ENCODE results near the gene GCC1.

The GCC1 gene

DNA sequence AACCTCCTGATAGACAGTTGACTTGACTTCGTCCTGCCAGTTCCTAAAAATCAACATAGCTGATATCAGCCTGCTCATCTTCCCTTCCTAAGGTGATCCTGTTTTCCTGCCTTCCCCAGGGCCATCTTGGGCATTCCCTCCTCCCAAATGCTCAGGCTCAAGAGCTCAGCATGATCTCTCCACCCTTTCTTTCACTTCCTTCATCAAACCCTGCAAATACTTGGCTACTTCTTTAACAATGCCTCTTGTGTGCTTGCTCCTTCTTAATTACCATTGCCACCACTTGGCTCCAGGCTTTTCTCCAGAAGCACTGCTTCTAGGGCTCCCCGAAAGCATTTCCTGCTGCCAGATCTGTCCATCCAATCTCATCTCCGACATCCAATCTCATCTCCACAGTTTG is 15.5 kb upstream of the GCC1 start:
- H3K4me3 ChIP-seq (ENCODE audit: low read depth, low read length) = no peak overlapping the region
- TF ChIP-seq CTCF (IDR thresholded peaks at IDR 0.05; ENCODE audit: low read depth, low read length) = no peak

DNA sequence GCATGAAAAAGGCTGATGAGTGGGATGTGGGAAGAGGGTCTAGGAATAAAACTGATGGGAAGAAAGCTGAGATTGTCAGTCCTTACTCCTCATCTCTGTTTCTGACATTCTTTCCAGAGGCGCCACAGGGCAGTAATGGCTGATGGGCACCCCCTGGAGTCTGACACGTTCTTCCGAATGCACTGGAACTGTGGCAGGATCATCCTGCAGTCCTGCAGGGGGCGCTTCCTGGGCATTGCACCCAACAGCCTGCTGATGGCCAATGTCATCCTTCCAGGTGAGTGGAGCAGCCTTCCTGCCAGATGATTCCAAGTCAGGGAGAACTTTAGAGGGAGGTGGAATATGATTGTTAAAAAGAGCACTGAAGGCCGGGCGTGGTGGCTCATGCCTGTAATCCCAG is 12.9 kb upstream of the GCC1 start:
- H3K4me3 ChIP-seq (ENCODE audit: low read depth, low read length) = no peak overlapping the region
- TF ChIP-seq CTCF (IDR thresholded peaks at IDR 0.05; ENCODE audit: low read depth, low read length) = no peak

DNA sequence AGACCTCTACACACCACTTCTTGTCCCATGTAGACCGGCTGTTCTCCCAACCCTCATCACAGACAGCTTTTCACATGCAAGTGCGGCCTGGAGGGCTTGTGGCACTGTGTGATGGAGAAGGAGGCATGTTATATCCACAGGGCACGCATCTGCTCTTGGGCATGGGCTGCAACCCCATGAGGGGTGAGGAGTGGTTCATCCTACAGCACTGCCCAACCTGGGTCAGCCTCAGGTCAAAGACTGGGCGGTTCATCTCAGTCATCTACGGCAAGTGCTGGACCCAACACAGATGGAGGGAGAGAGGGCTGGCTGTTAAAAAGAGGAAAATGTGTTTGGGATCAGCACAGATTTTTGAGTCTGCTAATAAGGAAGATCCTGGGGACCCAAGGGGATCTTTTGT is 10.3 kb upstream of the GCC1 start:
- no peak overlapping the region for H3K4me3 ChIP-seq (ENCODE audit: low read depth, low read length)
- TF ChIP-seq CTCF (IDR thresholded peaks at IDR 0.05; ENCODE audit: low read depth, low read length) = no peak

DNA sequence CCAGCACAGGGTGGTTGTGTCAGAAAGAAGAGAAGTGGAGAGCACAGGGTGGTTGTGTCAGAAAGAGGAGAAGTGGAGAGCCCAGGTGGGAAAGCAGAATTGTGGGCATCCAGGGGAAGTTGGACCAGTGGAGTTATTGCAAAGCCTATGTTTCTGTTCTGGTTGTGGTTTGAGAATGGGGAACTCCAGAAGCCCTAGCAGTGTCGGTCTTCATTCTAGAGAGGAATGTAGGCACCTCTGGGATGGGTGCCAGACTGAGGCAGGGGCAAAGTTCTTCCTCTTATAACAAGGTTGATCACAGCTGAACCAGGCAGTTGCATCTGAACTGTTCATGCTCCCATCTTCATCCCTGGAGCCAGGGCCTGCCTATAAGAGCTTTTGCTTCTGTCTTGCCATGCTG is 9.1 kb upstream of the GCC1 start:
- no peak overlapping the region for H3K4me3 ChIP-seq (ENCODE audit: low read depth, low read length)
- TF ChIP-seq CTCF (IDR thresholded peaks at IDR 0.05; ENCODE audit: low read depth, low read length) = no peak

DNA sequence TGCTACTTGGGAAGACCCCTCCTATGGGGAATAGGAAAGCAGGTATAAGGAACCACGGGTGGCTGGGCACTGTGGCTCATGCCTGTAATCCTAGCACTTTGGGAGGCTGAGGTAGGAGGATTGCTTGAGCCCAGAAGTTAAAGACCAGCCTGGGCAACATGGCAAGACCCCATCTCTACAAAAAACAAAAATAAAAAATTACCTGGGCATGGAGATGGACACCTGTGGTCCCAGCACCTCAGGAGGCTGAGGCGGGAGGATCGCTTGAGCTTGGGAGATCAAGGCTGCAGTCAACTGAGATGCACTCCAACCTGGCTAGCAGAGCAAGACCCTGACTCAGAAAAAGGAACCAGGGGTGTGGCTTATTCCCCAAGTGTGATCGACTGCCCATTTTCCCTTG is 7.2 kb upstream of the GCC1 start:
- H3K4me3 ChIP-seq (ENCODE audit: low read depth, low read length) = no peak overlapping the region
- no peak for TF ChIP-seq CTCF (IDR thresholded peaks at IDR 0.05; ENCODE audit: low read depth, low read length)

DNA sequence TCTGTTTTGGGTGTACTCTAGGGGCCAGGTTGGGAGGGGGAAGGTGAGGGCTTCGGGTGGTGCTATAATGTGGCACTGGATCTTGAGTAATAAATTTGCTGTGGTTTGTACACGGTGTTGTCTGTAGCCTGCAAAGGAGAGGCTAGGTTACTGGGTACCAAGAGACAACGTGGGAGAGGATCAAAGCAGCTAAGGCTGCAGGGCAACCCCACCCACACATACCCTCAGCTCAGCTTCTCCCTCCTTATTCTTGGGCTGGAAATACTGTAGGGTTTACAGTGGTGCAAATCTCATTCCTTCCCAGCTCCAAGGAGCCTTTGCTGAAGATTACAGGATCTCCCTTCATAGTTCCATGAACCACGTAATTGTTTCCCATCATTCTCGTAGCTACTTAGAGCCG is 6.2 kb upstream of the GCC1 start:
- no peak overlapping the region for H3K4me3 ChIP-seq (ENCODE audit: low read depth, low read length)
- TF ChIP-seq CTCF (IDR thresholded peaks at IDR 0.05; ENCODE audit: low read depth, low read length) = no peak

DNA sequence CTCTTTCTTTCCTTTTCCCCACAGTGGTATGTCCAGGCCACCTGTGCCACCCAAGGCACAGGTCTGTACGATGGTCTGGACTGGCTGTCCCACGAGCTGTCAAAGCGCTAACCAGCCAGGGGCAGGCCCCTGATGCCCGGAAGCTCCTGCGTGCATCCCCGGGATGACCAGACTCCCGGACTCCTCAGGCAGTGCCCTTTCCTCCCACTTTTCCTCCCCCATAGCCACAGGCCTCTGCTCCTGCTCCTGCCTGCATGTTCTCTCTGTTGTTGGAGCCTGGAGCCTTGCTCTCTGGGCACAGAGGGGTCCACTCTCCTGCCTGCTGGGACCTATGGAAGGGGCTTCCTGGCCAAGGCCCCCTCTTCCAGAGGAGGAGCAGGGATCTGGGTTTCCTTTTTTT is 5.8 kb upstream of the GCC1 start:
- no peak overlapping the region for H3K4me3 ChIP-seq (ENCODE audit: low read depth, low read length)
- TF ChIP-seq CTCF (IDR thresholded peaks at IDR 0.05; ENCODE audit: low read depth, low read length) = no peak
